GM12875 (cell line): Measurements from ENCODE around the gene ABCC1.

ENCODE experiments used
- H3K4me3 ChIP-seq: one replicate; pipeline ENCODE4 v1.5.1; 2011; ENCODE audit warnings: low read depth, low read length, control low read depth
- TF ChIP-seq, protein P1 (sequence below): IDR thresholded peaks from 2 replicates; pipeline ENCODE4 v1.5.1; 2011; ENCODE audit warnings: low read depth, mild to moderate bottlenecking, control low read depth, inconsistent platforms, low read length, moderate library complexity, borderline replicate concordance; ENCODE audit not compliant: insufficient read depth

The ABCC1 gene

GRCh38 chr16:16037521-16037920 lies 88.1 kb downstream of the ABCC1 start:
- TF ChIP-seq, protein P1, sequence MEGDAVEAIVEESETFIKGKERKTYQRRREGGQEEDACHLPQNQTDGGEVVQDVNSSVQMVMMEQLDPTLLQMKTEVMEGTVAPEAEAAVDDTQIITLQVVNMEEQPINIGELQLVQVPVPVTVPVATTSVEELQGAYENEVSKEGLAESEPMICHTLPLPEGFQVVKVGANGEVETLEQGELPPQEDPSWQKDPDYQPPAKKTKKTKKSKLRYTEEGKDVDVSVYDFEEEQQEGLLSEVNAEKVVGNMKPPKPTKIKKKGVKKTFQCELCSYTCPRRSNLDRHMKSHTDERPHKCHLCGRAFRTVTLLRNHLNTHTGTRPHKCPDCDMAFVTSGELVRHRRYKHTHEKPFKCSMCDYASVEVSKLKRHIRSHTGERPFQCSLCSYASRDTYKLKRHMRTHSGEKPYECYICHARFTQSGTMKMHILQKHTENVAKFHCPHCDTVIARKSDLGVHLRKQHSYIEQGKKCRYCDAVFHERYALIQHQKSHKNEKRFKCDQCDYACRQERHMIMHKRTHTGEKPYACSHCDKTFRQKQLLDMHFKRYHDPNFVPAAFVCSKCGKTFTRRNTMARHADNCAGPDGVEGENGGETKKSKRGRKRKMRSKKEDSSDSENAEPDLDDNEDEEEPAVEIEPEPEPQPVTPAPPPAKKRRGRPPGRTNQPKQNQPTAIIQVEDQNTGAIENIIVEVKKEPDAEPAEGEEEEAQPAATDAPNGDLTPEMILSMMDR: no peak
- H3K4me3 ChIP-seq: no peak overlapping the region

DNA sequence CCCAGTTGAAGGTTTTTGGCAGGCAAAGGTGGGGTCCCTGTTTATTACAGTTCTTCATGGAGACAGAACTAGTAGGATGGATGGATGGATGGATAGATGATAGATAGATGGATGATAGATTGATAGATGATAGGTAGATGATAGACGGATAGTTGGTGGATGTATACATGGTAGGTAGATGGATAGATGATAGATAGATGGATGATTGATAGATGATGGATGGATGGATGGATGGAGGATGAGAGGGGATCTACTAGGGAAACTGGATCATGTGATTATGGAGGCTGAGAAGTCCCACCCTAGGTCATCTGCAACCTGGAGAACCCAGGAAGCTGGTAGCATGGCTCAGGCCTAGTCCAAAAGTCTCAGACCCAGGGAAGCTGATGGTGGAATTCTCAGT lies 88.6 kb downstream of the ABCC1 start:
- H3K4me3 ChIP-seq: no peak overlapping the region
- TF ChIP-seq, protein P1: no peak

GRCh38 chr16:16038950-16039349 lies 89.5 kb downstream of the ABCC1 start:
- no peak overlapping the region for H3K4me3 ChIP-seq
- TF ChIP-seq, protein P1: no peak

GRCh38 chr16:16041196-16041892 lies 91.9 kb downstream of the ABCC1 start:
- TF ChIP-seq, protein P1: no peak
- no peak overlapping the region for H3K4me3 ChIP-seq

- TF ChIP-seq, protein P1: no peak
- no peak overlapping the region for H3K4me3 ChIP-seq
These were observed 92.7 kb downstream of the ABCC1 start for GRCh38 chr16:16042076-16042475.

- TF ChIP-seq, protein P1: no peak
- no peak overlapping the region for H3K4me3 ChIP-seq
These were observed 95.9 kb downstream of the ABCC1 start for GRCh38 chr16:16045296-16045695.

- no peak overlapping the region for H3K4me3 ChIP-seq
- TF ChIP-seq, protein P1: no peak
These were observed 96.5 kb downstream of the ABCC1 start for GRCh38 chr16:16045879-16046278.
